CD4-positive, CD25-positive, alpha-beta regulatory T cell (primary cell): ENCODE data around the gene ZRANB3. TPM values are rescaled to one million over a fixed set of nuclear protein-coding genes. Genes with fewer than 3 reads are reported as not detected.

Experiments used
- ATAC-seq, 2 donors: fragments of 150-1000 bp; cut with Tn5 transposase; one replicate each; pipeline ENCODE4 v1.10.0; 2021; ENCODE audit warnings: low read depth in 2 of 2, moderate number of reproducible peaks in 2 of 2, moderate library complexity in 1 of 2
- DNase-seq, 3 donors: peaks; one replicate each; pipeline versions ENCODE4 v3.0.0 to v3.0.0-alpha.2; 2012 to 2022; ENCODE audit warnings: mixed read lengths in 1 of 3
- H3K27ac ChIP-seq: one replicate; pipeline ENCODE4 v1.7.0; 2013; ENCODE audit warnings: mild to moderate bottlenecking, low read length; ENCODE audit not compliant: insufficient read depth, poor library complexity, severe bottlenecking
- H3K27me3 ChIP-seq: one replicate; pipeline ENCODE4 v1.7.0; 2013; ENCODE audit warnings: low read length; ENCODE audit not compliant: control insufficient read depth, insufficient read depth
- H3K36me3 ChIP-seq: one replicate; pipeline ENCODE4 v1.7.0; 2013; ENCODE audit warnings: mild to moderate bottlenecking, low read length, moderate library complexity; ENCODE audit not compliant: control insufficient read depth, insufficient read depth
- H3K4me1 ChIP-seq: 2 replicates; pipeline ENCODE4 v1.7.0; 2013; ENCODE audit warnings: mild to moderate bottlenecking, low read length; ENCODE audit not compliant: insufficient read depth, control insufficient read depth, poor library complexity, severe bottlenecking
- H3K4me3 ChIP-seq: one replicate; pipeline ENCODE4 v1.7.0; 2013; ENCODE audit warnings: low read depth, mild to moderate bottlenecking, low read length, moderate library complexity
- H3K9me3 ChIP-seq, 2 experiments: 1 replicate in 1 of 2; 2 replicates in 1 of 2; pipeline ENCODE4 v1.7.0; 2013; ENCODE audit warnings: low read length in 2 of 2, mild to moderate bottlenecking in 1 of 2, moderate library complexity in 1 of 2; ENCODE audit not compliant: control insufficient read depth in 2 of 2
- H3K27ac Mint-ChIP-seq, 3 donors: one replicate each; pipeline ENCODE4 v1.8.0; 2020 to 2022; ENCODE audit warnings: mild to moderate bottlenecking in 3 of 3, mixed read lengths in 3 of 3, moderate library complexity in 2 of 3
- H3K27me3 Mint-ChIP-seq: one replicate; pipeline ENCODE4 v1.8.0; 2022; ENCODE audit warnings: mild to moderate bottlenecking, mixed read lengths
- H3K36me3 Mint-ChIP-seq: one replicate; pipeline ENCODE4 v1.8.0; 2020; ENCODE audit warnings: mixed read lengths
- H3K4me1 Mint-ChIP-seq, 4 donors: one replicate each; pipeline ENCODE4 v1.8.0; 2020 to 2022; ENCODE audit warnings: mixed read lengths in 4 of 4, mild to moderate bottlenecking in 1 of 4
- H3K4me3 Mint-ChIP-seq, 4 donors: one replicate each; pipeline ENCODE4 v1.8.0; 2020 to 2022; ENCODE audit warnings: mild to moderate bottlenecking in 4 of 4, mixed read lengths in 4 of 4, moderate library complexity in 3 of 4
- H3K9me3 Mint-ChIP-seq, 7 donors: one replicate each; pipeline ENCODE4 v1.8.0; 2020 to 2022; ENCODE audit warnings: mixed read lengths in 7 of 7, mild to moderate bottlenecking in 3 of 7, moderate library complexity in 2 of 7
- polyA plus RNA-seq, 4 donors: library from polyadenylated mRNA; unstranded; fragments of 300-500 nt; fragmentation: Illumina TruSeq; gene quantifications; one replicate each; pipeline ENCODE4 v1.2.3, GENCODE V29; 2021
- total RNA-seq: library from RNA; stranded (reverse); gene quantifications from one replicate; pipeline ENCODE4 v1.2.3, GENCODE V29; 2022

ZRANB3 gene
- total and polyA plus RNA-seq, 5 donors from 2014 or later, result 2.2 to 4.6 (median 3.1) TPM

DNA sequence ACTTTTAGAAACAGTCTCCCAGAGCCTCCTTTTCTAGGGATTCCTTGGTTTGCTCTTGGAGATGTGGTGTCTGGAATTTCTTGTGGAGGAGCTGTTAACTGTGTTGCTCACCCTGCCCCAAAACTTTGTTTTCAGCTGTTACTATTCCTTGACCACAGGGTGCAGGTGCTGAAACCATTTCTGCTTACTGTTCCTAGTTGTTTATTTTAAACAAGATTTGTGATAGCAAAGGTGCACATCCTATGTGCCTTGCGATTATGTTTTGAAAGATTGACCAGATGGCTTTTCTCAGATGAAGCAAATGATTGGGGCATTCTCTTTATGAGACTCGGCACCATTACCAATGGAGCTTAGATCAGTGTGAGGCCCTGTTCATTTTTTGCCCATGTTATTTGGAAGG is 367.7 kb downstream of the ZRANB3 start:
- H3K9me3 Mint-ChIP-seq, result peaks cover 0 to 1% (median 0%) of the 10 kb centered on the region in 7 donors
- Histone ChIP-seq H3K36me3 (peaks cover 61% of the 10 kb centered on the region), H3K9me3 (no peaks in the 10 kb centered on the region), H3K4me3 (no peak overlapping the region), H3K27me3 (no peaks in the 10 kb centered on the region), H3K27ac (no peak overlapping the region), H3K4me1 (no peaks in the 10 kb centered on the region)
- H3K4me1 Mint-ChIP-seq, result peaks cover 17 to 30% (median 21%) of the 10 kb centered on the region in 4 donors
- peak overlapping the region in 2 of 3 donors; percentile 65 to 71 for H3K27ac Mint-ChIP-seq
- H3K36me3 Mint-ChIP-seq, result peaks cover 41% of the 10 kb centered on the region
- no peak overlapping the region for H3K4me3 Mint-ChIP-seq
- DNase-seq (no peak), ATAC-seq (no peak)
- H3K27me3 Mint-ChIP-seq, result no peaks in the 10 kb centered on the region

DNA sequence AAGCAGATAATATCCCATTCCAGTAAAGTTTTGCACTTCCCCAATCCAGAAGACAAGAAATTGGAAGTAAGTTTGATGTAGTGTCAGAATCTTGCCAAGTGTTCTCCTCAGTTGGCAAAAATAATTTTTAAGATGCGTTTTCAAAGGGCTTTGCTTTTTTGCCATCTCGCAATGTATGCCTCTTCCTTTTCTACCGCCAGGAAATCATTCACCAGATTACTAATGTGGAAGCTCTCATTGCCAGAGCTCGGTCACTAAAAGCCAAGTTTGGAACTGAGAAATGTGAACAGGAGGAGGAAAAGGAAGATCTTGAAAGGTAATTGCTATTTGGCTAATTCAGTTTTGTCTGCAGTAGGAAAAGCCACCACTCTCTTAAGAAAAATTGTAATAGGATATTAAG is 368.2 kb downstream of the ZRANB3 start:
- Mint-ChIP-seq H3K4me1 (peaks cover 17 to 31% (median 21%) of the 10 kb centered on the region in 4 donors), H3K36me3 (peaks cover 43% of the 10 kb centered on the region), H3K9me3 (peaks cover 0 to 1% (median 0%) of the 10 kb centered on the region in 7 donors), H3K27me3 (no peaks in the 10 kb centered on the region), H3K27ac (peak overlapping the region; percentile 71 to 83 (median 74)), H3K4me3 (peak overlapping the region in 1 of 4 donors; percentile 35)
- no peaks in the 10 kb centered on the region for H3K27me3 ChIP-seq
- peaks cover 62% of the 10 kb centered on the region for H3K36me3 ChIP-seq
- ATAC-seq (no peak), DNase-seq (peak in 1 of 3 donors; percentile 8)
- no peaks in the 10 kb centered on the region for H3K4me1 ChIP-seq
- no peaks in the 10 kb centered on the region for H3K9me3 ChIP-seq
- H3K27ac ChIP-seq, result peak overlapping the region; percentile 38
- peak overlapping the region; percentile 42 for H3K4me3 ChIP-seq

DNA sequence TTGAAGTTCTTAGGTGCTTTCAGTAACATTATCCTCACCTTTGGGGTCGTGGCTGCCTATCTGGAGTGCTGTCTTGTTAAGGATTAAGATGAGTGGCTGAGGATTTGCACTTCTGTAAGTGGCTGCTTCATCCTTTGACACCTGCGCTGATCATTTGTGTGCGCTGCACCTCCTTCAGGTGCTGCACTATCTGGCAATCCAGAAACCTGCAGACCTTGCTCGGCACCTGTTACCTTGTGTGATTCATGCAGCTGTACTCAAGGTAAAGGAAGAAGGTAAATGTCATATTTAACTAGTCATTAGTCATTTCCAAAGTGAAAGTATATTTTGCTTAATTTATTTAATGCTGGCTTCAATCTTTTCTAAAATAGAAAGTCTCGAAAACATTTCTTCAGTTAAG is 368.6 kb downstream of the ZRANB3 start:
- H3K9me3 Mint-ChIP-seq, result peaks cover 0 to 1% (median 0%) of the 10 kb centered on the region in 7 donors
- H3K36me3 Mint-ChIP-seq, result peaks cover 42% of the 10 kb centered on the region
- ATAC-seq (peak in 1 of 2 donors; percentile 63), DNase-seq (peak in 1 of 3 donors; percentile 46)
- no peaks in the 10 kb centered on the region for H3K27me3 Mint-ChIP-seq
- peak overlapping the region; percentile 42 for H3K4me3 ChIP-seq
- no peaks in the 10 kb centered on the region for H3K9me3 ChIP-seq
- H3K4me1 ChIP-seq, result no peaks in the 10 kb centered on the region
- no peaks in the 10 kb centered on the region for H3K27me3 ChIP-seq
- peak overlapping the region; percentile 38 for H3K27ac ChIP-seq
- peaks cover 61% of the 10 kb centered on the region for H3K36me3 ChIP-seq
- H3K27ac Mint-ChIP-seq, result peak overlapping the region; percentile 71 to 83 (median 74)
- peaks cover 16 to 32% (median 22%) of the 10 kb centered on the region in 4 donors for H3K4me1 Mint-ChIP-seq
- H3K4me3 Mint-ChIP-seq, result peak overlapping the region in 1 of 4 donors; percentile 35

DNA sequence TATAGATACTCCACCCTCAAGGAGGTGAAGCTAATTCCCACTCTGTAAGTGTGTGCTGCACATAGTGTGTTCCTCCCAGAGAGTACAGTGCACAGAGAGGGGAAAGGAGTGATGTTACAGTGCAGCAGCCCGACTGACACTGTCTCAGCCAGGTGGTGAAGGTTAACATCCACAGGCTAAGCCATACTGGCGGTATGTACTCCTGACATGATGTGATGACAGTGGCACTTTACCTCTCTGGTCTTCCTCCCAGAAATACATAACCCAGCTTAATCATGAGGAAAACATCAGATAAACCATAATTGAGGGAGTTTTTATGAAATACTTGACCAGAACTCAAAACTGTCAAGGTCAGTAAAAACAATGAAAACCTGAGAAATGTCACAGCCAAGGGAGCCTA is 371.8 kb downstream of the ZRANB3 start:
- H3K4me1 ChIP-seq, result no peaks in the 10 kb centered on the region
- peak overlapping the region in 1 of 3 donors; percentile 8 for H3K27ac Mint-ChIP-seq
- peaks cover 65% of the 10 kb centered on the region for H3K36me3 ChIP-seq
- no peak overlapping the region for H3K27ac ChIP-seq
- H3K9me3 ChIP-seq, result no peaks in the 10 kb centered on the region
- DNase-seq (no peak), ATAC-seq (no peak)
- H3K27me3 Mint-ChIP-seq, result no peaks in the 10 kb centered on the region
- H3K4me3 Mint-ChIP-seq, result no peak overlapping the region
- H3K36me3 Mint-ChIP-seq, result peaks cover 62% of the 10 kb centered on the region
- no peak overlapping the region for H3K4me3 ChIP-seq
- no peaks in the 10 kb centered on the region for H3K27me3 ChIP-seq
- H3K4me1 Mint-ChIP-seq, result peaks cover 16 to 40% (median 30%) of the 10 kb centered on the region in 4 donors
- H3K9me3 Mint-ChIP-seq, result peaks cover 0 to 1% (median 0%) of the 10 kb centered on the region in 7 donors

DNA sequence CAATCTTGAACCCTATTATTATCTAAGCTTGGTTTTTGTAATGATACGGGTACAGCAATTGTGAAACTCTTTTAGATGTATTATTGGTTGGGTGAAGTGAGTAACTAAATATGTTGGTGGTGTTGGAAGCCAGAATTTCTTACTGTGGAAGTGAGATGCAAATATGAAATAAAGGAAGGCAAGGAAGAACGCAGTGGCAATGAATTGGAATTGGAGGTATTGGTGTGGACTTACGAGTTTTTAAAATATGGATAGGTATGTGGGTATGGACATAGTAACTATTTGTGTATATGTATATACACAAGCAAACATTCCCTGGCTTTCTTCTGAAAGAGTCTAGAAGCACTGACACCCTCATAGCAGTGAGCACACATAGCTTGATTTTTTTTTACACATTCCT is 373.2 kb downstream of the ZRANB3 start:
- ATAC-seq, result no peak
- peak overlapping the region in 1 of 3 donors; percentile 74 for H3K27ac Mint-ChIP-seq

DNA sequence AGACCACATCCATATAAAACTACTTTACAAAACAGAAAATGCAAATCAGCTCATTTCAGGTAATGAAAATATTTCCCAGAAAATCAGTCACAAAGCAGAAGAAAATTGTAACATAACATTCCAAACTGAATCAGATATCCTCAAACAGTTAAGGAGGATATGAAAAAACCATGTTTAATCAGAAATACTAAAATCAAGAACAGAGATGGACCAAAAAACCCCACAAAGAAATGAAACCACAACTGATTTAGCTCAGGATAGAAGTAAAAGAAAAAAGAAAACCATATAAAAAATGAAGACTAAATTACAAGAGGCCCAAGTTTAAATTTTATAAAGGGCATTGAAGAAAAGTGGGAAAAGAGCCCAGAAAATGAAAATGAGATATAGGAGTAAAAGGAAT is 376.1 kb downstream of the ZRANB3 start:
- no peaks in the 10 kb centered on the region for H3K27me3 ChIP-seq
- H3K4me3 ChIP-seq, result no peak overlapping the region
- ATAC-seq, result no peak
- H3K4me1 ChIP-seq, result no peaks in the 10 kb centered on the region
- H3K9me3 ChIP-seq, result no peaks in the 10 kb centered on the region
- H3K27ac ChIP-seq, result no peak overlapping the region
- H3K27ac Mint-ChIP-seq, result peak overlapping the region in 1 of 3 donors; percentile 56
- peaks cover 0 to 40% (median 15%) of the 10 kb centered on the region in 4 donors for H3K4me1 Mint-ChIP-seq
- peaks cover 86% of the 10 kb centered on the region for H3K36me3 ChIP-seq
- H3K9me3 Mint-ChIP-seq, result no peaks in the 10 kb centered on the region
- H3K36me3 Mint-ChIP-seq, result peaks cover 78% of the 10 kb centered on the region
- no peaks in the 10 kb centered on the region for H3K27me3 Mint-ChIP-seq
- no peak overlapping the region for H3K4me3 Mint-ChIP-seq
- no peak for DNase-seq

More for the DNA sequence above, 373.2 kb downstream of the ZRANB3 start:
- H3K4me1 ChIP-seq, result no peaks in the 10 kb centered on the region
- H3K27ac ChIP-seq, result no peak overlapping the region
- Mint-ChIP-seq H3K27me3 (no peaks in the 10 kb centered on the region), H3K36me3 (peaks cover 62% of the 10 kb centered on the region), H3K9me3 (no peaks in the 10 kb centered on the region), H3K4me3 (no peak overlapping the region), H3K4me1 (peaks cover 10 to 41% (median 26%) of the 10 kb centered on the region in 4 donors)
- H3K4me3 ChIP-seq, result no peak overlapping the region
- no peaks in the 10 kb centered on the region for H3K27me3 ChIP-seq
- H3K36me3 ChIP-seq, result peaks cover 65% of the 10 kb centered on the region
- no peak for DNase-seq
- no peaks in the 10 kb centered on the region for H3K9me3 ChIP-seq

DNA sequence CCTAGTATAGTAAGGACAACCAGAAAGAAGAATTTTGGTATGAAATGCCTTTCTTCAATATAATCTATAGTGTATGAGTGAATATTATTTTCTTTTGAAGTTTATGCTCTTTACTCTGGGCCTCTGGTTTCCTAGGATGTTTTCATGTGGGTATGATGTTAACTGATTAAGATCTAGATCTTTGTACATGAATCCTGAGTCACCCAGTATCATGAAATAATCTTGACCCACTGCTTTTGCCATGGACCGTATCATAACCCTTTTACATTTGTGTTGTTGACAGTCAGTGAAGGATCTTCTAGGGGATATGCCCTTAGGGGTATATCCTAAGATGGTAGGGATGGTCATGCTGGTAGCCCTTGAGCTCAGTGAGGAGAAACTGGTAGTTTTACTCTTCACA is 378.7 kb downstream of the ZRANB3 start:
- H3K27me3 ChIP-seq, result no peaks in the 10 kb centered on the region
- no peak overlapping the region for H3K27ac ChIP-seq
- Mint-ChIP-seq H3K36me3 (peaks cover 63% of the 10 kb centered on the region), H3K27me3 (no peaks in the 10 kb centered on the region), H3K9me3 (no peaks in the 10 kb centered on the region), H3K4me3 (no peak overlapping the region), H3K27ac (peak overlapping the region in 1 of 3 donors; percentile 27), H3K4me1 (peaks cover 0 to 30% (median 14%) of the 10 kb centered on the region in 4 donors)
- H3K4me3 ChIP-seq, result no peak overlapping the region
- no peaks in the 10 kb centered on the region for H3K4me1 ChIP-seq
- no peak for ATAC-seq
- no peaks in the 10 kb centered on the region for H3K9me3 ChIP-seq
- peaks cover 68% of the 10 kb centered on the region for H3K36me3 ChIP-seq
- no peak for DNase-seq

DNA sequence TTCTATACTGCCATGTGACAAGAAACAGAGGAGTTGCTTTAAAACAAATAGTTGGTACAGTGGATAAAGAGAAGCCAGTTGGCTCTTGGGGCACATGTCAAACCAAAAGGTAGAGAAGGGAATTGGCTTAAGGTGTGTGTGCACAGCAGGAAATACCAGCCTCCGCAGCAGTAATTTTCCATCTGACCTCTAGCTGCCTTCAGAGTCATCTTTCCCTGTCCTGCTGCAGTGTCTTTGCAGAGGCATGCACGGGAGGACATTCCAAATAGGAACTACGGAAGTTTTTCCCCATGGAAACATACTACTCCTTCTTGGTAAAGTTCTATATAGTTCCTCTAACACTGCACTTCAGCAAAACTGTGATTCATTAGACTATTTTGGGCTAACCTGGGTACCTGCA is 379.4 kb downstream of the ZRANB3 start:
- Histone ChIP-seq H3K27me3 (no peaks in the 10 kb centered on the region), H3K4me1 (no peaks in the 10 kb centered on the region), H3K27ac (no peak overlapping the region), H3K4me3 (no peak overlapping the region), H3K9me3 (no peaks in the 10 kb centered on the region), H3K36me3 (peaks cover 61% of the 10 kb centered on the region)
- Mint-ChIP-seq H3K4me1 (peaks cover 0 to 30% (median 15%) of the 10 kb centered on the region in 4 donors), H3K27me3 (no peaks in the 10 kb centered on the region), H3K27ac (peak overlapping the region in 2 of 3 donors; percentile 7 to 27), H3K9me3 (no peaks in the 10 kb centered on the region), H3K36me3 (peaks cover 59% of the 10 kb centered on the region), H3K4me3 (no peak overlapping the region)
- no peak for ATAC-seq
- no peak for DNase-seq
